Gastrocnemius medialis (tissue), 4 donors: ENCODE results near the gene ZNF560. TPM values are rescaled to one million over a fixed set of nuclear protein-coding genes. Genes with fewer than 3 reads are reported as not detected.

Source experiments
- ATAC-seq, 2 donors: fragments of 150-250 bp; one replicate each; pipeline ENCODE4 v1.9.1; 2016
- DNase-seq, 2 donors: peaks; one replicate each; pipeline ENCODE4 v3.0.0-alpha.2; 2019
- H3K27ac ChIP-seq, 4 donors: fragments of 200-600 bp; sonication (generic); 1 replicate in 1 of 4; 2 replicates in 3 of 4; pipeline ENCODE4 v1.5.1; 2016 to 2018; ENCODE audit warnings: mild to moderate bottlenecking in 2 of 4, moderate library complexity in 1 of 4
- H3K27me3 ChIP-seq, 3 donors: fragments of 200-600 bp; sonication (generic) in 2 of 3; 1 replicate in 1 of 3; 2 replicates in 2 of 3; pipeline versions ENCODE4 v1.5.1 to v1.6.0; 2016 to 2019; ENCODE audit warnings: mild to moderate bottlenecking in 1 of 3, moderate library complexity in 1 of 3
- H3K36me3 ChIP-seq, 2 donors: fragments of 200-600 bp; sonication (generic) in 1 of 2; one replicate each; pipeline ENCODE4 v1.5.1; 2017 to 2018
- H3K4me1 ChIP-seq, 2 donors: fragments of 200-600 bp; sonication (generic) in 1 of 2; one replicate each; pipeline ENCODE4 v1.5.1; 2016 to 2017; ENCODE audit warnings: mild to moderate bottlenecking in 2 of 2
- H3K4me3 ChIP-seq, 4 donors: fragments of 200-600 bp; sonication (generic) in 3 of 4; 1 replicate in 1 of 4; 2 replicates in 3 of 4; pipeline ENCODE4 v1.5.1; 2016 to 2019; ENCODE audit warnings: mild to moderate bottlenecking in 2 of 4
- H3K9me3 ChIP-seq, 3 donors: fragments of 200-600 bp; sonication (generic) in 2 of 3; 1 replicate in 1 of 3; 2 replicates in 2 of 3; pipeline ENCODE4 v1.5.1; 2016 to 2019
- CTCF ChIP-seq, 5 experiments: fragments of 450-650 bp in 3 of 5; fragments of 200-600 bp in 2 of 5; sonication (generic) in 2 of 5; IDR thresholded peaks in 4 of 5; conservative IDR thresholded peaks in 1 of 5; 1 replicate in 4 of 5; 2 replicates in 1 of 5; pipeline ENCODE4 v1.5.1; 2016 to 2019; ENCODE audit warnings: antibody characterized with exemption in 5 of 5, mild to moderate bottlenecking in 3 of 5, moderate library complexity in 3 of 5
- POLR2A ChIP-seq, 2 donors: fragments of 450-650 bp; IDR thresholded peaks; one replicate each; pipeline ENCODE4 v1.6.1; 2017; ENCODE audit warnings: antibody characterized with exemption in 2 of 2, mild to moderate bottlenecking in 2 of 2, moderate library complexity in 2 of 2
- in situ Hi-C, 4 donors: fragments of 200-750 bp; cut with MboI; loops; one replicate each; pipeline versions ENCODE4 v1.15.0 to v1.8.0; 2017; ENCODE audit warnings: low sequenced_read_pairs in 4 of 4
- intact Hi-C: fragments of 100-400 bp; cut with DNase I; formaldehyde crosslinking; loops from one replicate; pipeline ENCODE4 v1.15.1; 2023; ENCODE audit warnings: low total_unique reads
- total RNA-seq, 4 donors: library from RNA; depleted of rRNA; stranded (reverse); fragments of >200 nt; gene quantifications; one replicate each; pipeline versions ENCODE4 v1.1.0 to v1.2.3, GENCODE V29; 2016

The ZNF560 gene
- total RNA-seq, 4 donors from 2014 or later = 0.20 TPM; not detected in 3

GRCh38 chr19:9507285-9507684 is 8.9 kb upstream of the ZNF560 start:
- TF ChIP-seq POLR2A (IDR thresholded peaks at IDR 0.05) (no peak), CTCF (IDR thresholded peaks at IDR 0.05 in 4 of 5, conservative IDR thresholded peaks at IDR 0.05 in 1 of 5) (no peak)
- ATAC-seq = no peak
- Histone ChIP-seq H3K27ac (no peak overlapping the region), H3K4me1 (no peaks in the 10 kb centered on the region), H3K9me3 (peaks cover 0 to 4% (median 0%) of the 10 kb centered on the region in 3 donors), H3K36me3 (no peaks in the 10 kb centered on the region), H3K4me3 (no peak overlapping the region), H3K27me3 (no peaks in the 10 kb centered on the region)
- intact Hi-C loops (no loop called here), in situ Hi-C loops (no loop called here)
- no peak for DNase-seq

GRCh38 chr19:9500796-9501195 is 2.4 kb upstream of the ZNF560 start:
- H3K36me3 ChIP-seq = no peaks in the 10 kb centered on the region
- H3K4me3 ChIP-seq = no peak overlapping the region
- ATAC-seq (no peak), DNase-seq (no peak)
- H3K4me1 ChIP-seq = no peaks in the 10 kb centered on the region
- intact Hi-C loops (no loop called here), in situ Hi-C loops (no loop called here)
- no peak overlapping the region for H3K27ac ChIP-seq
- no peak for TF ChIP-seq CTCF (IDR thresholded peaks at IDR 0.05 in 4 of 5, conservative IDR thresholded peaks at IDR 0.05 in 1 of 5)
- no peak for TF ChIP-seq POLR2A (IDR thresholded peaks at IDR 0.05)
- H3K27me3 ChIP-seq = no peaks in the 10 kb centered on the region
- peaks cover 0 to 14% (median 0%) of the 10 kb centered on the region in 3 donors for H3K9me3 ChIP-seq

- Histone ChIP-seq H3K27me3 (no peaks in the 10 kb centered on the region), H3K4me1 (no peaks in the 10 kb centered on the region), H3K9me3 (peaks cover 0 to 17% (median 0%) of the 10 kb centered on the region in 3 donors), H3K27ac (no peak overlapping the region), H3K36me3 (no peaks in the 10 kb centered on the region), H3K4me3 (no peak overlapping the region)
- no peak for ATAC-seq
- in situ Hi-C loops (no loop called here), intact Hi-C loops (no loop called here)
- DNase-seq = no peak
- TF ChIP-seq CTCF (IDR thresholded peaks at IDR 0.05 in 4 of 5, conservative IDR thresholded peaks at IDR 0.05 in 1 of 5) (no peak), POLR2A (IDR thresholded peaks at IDR 0.05) (no peak)
Observed at GRCh38 chr19:9494096-9494495, 4.3 kb downstream of the ZNF560 start.

GRCh38 chr19:9487016-9487415 is 11.4 kb downstream of the ZNF560 start:
- Histone ChIP-seq H3K27me3 (no peaks in the 10 kb centered on the region), H3K4me3 (no peak overlapping the region), H3K4me1 (no peaks in the 10 kb centered on the region), H3K9me3 (peaks cover 0 to 7% (median 0%) of the 10 kb centered on the region in 3 donors), H3K27ac (no peak overlapping the region), H3K36me3 (no peaks in the 10 kb centered on the region)
- intact Hi-C loops = no loop called here
- DNase-seq (no peak), ATAC-seq (no peak)
- TF ChIP-seq CTCF (IDR thresholded peaks at IDR 0.05 in 4 of 5, conservative IDR thresholded peaks at IDR 0.05 in 1 of 5) (no peak), POLR2A (IDR thresholded peaks at IDR 0.05) (no peak)
- in situ Hi-C loops = no loop called here

- in situ Hi-C loops (no loop called here), intact Hi-C loops (no loop called here)
- DNase-seq (no peak), ATAC-seq (no peak)
- peaks cover 0 to 7% (median 0%) of the 10 kb centered on the region in 3 donors for H3K9me3 ChIP-seq
- no peak overlapping the region for H3K4me3 ChIP-seq
- no peaks in the 10 kb centered on the region for H3K36me3 ChIP-seq
- H3K27ac ChIP-seq = no peak overlapping the region
- no peak for TF ChIP-seq POLR2A (IDR thresholded peaks at IDR 0.05)
- H3K4me1 ChIP-seq = no peaks in the 10 kb centered on the region
- no peaks in the 10 kb centered on the region for H3K27me3 ChIP-seq
Observed at GRCh38 chr19:9485140-9485539, 13.3 kb downstream of the ZNF560 start.
